ENCODE results near the gene SRPX2.
A peak's percentile ranks its signal among the peaks of the same experiment; 100 is the strongest.

Gene SRPX2

GRCh38 chrX:100645106-100645505 is 1.1 kb downstream of the SRPX2 start:
- H3K4me3 ChIP-seq, result peak overlapping the region; percentile 36 to 37
- TF ChIP-seq CTCF (IDR thresholded peaks at IDR 0.05), result no peak
- DNase-seq, result no peak
- no peaks in the 10 kb centered on the region for H3K36me3 ChIP-seq
- H3K4me1 ChIP-seq, result peaks cover 0 to 28% (median 3%) of the 10 kb centered on the region in 4 donors
- H3K27ac ChIP-seq, result peak overlapping the region; percentile 41 to 51
- intact Hi-C loops (cut with DNase I; ENCODE audit: low total_unique reads), result no loop called here
- no peaks in the 10 kb centered on the region for H3K27me3 ChIP-seq
- H3K9me3 ChIP-seq, result no peaks in the 10 kb centered on the region

GRCh38 chrX:100647095-100647494 is 3.1 kb downstream of the SRPX2 start:
- Histone ChIP-seq H3K27me3 (no peaks in the 10 kb centered on the region), H3K4me3 (no peak overlapping the region), H3K27ac (peak overlapping the region in 1 of 2 donors; percentile 6), H3K4me1 (peaks cover 0 to 28% (median 3%) of the 10 kb centered on the region in 4 donors), H3K9me3 (no peaks in the 10 kb centered on the region), H3K36me3 (no peaks in the 10 kb centered on the region)
- no peak for TF ChIP-seq CTCF (IDR thresholded peaks at IDR 0.05)
- intact Hi-C loops (cut with DNase I; ENCODE audit: low total_unique reads), result no loop called here
- peak in 1 of 2 donors; percentile 63 for DNase-seq

- no peaks in the 10 kb centered on the region for H3K9me3 ChIP-seq
- intact Hi-C loops (cut with DNase I; ENCODE audit: low total_unique reads), result no loop called here
- TF ChIP-seq CTCF (IDR thresholded peaks at IDR 0.05), result no peak
- peaks cover 0 to 28% (median 3%) of the 10 kb centered on the region in 4 donors for H3K4me1 ChIP-seq
- H3K27ac ChIP-seq, result no peak overlapping the region
- H3K27me3 ChIP-seq, result no peaks in the 10 kb centered on the region
- H3K36me3 ChIP-seq, result no peaks in the 10 kb centered on the region
- no peak overlapping the region for H3K4me3 ChIP-seq
- no peak for DNase-seq
Observed at GRCh38 chrX:100647739-100648138, 3.7 kb downstream of the SRPX2 start.

- Histone ChIP-seq H3K27me3 (no peaks in the 10 kb centered on the region), H3K27ac (peak overlapping the region; percentile 47 to 59), H3K4me3 (no peak overlapping the region), H3K9me3 (no peaks in the 10 kb centered on the region), H3K36me3 (no peaks in the 10 kb centered on the region), H3K4me1 (peaks cover 0 to 22% (median 3%) of the 10 kb centered on the region in 4 donors)
- TF ChIP-seq CTCF (IDR thresholded peaks at IDR 0.05), result no peak
- no peak for DNase-seq
- intact Hi-C loops (cut with DNase I; ENCODE audit: low total_unique reads), result no loop called here
Observed at GRCh38 chrX:100648458-100649417, 4.7 kb downstream of the SRPX2 start.

GRCh38 chrX:100649550-100650356 is 5.8 kb downstream of the SRPX2 start:
- Histone ChIP-seq H3K4me3 (no peak overlapping the region), H3K27ac (peak overlapping the region; percentile 47 to 59), H3K36me3 (no peaks in the 10 kb centered on the region), H3K27me3 (no peaks in the 10 kb centered on the region), H3K4me1 (peaks cover 0 to 14% (median 3%) of the 10 kb centered on the region in 4 donors), H3K9me3 (no peaks in the 10 kb centered on the region)
- intact Hi-C loops (cut with DNase I; ENCODE audit: low total_unique reads), result no loop called here
- DNase-seq, result peak; percentile 80 to 83
- no peak for TF ChIP-seq CTCF (IDR thresholded peaks at IDR 0.05)

Measured in tibial artery (tissue), 4 donors.